Tibial nerve (tissue), 4 donors: ENCODE results near the gene KCNQ4. TPM values are rescaled to one million over a fixed set of nuclear protein-coding genes. Genes with fewer than 3 reads are reported as not detected.
A peak's percentile ranks its signal among the peaks of the same experiment; 100 is the strongest.

Experiments used
- DNase-seq, 2 donors: peaks; one replicate each; pipeline ENCODE4 v3.0.0-alpha.2; 2019; ENCODE audit warnings: low spot score in 2 of 2
- H3K27ac ChIP-seq, 4 donors: fragments of 200-600 bp; sonication (generic) in 3 of 4; one replicate each; pipeline ENCODE4 v1.5.1; 2017 to 2019; ENCODE audit warnings: mild to moderate bottlenecking in 1 of 4
- H3K27me3 ChIP-seq, 2 donors: fragments of 200-600 bp; sonication (generic) in 1 of 2; one replicate each; pipeline versions ENCODE4 v1.5.1 to v1.6.0; 2017 to 2019
- H3K36me3 ChIP-seq, 3 donors: fragments of 200-600 bp; sonication (generic); one replicate each; pipeline ENCODE4 v1.5.1; 2018 to 2019
- H3K4me1 ChIP-seq, 4 donors: fragments of 200-600 bp; sonication (generic) in 3 of 4; one replicate each; pipeline ENCODE4 v1.5.1; 2017 to 2019
- H3K4me3 ChIP-seq, 4 donors: fragments of 200-600 bp; sonication (generic) in 3 of 4; one replicate each; pipeline ENCODE4 v1.5.1; 2017 to 2019; ENCODE audit warnings: mild to moderate bottlenecking in 1 of 4, moderate library complexity in 1 of 4
- H3K9me3 ChIP-seq, 4 donors: fragments of 200-600 bp; sonication (generic) in 3 of 4; one replicate each; pipeline ENCODE4 v1.5.1; 2017 to 2019
- CTCF ChIP-seq, 5 experiments: fragments of 200-600 bp in 3 of 5; fragments of 450-650 bp in 2 of 5; sonication (generic) in 3 of 5; IDR thresholded peaks; one replicate each; pipeline ENCODE4 v1.5.1; 2016 to 2019; ENCODE audit warnings: antibody characterized with exemption in 5 of 5, mild to moderate bottlenecking in 3 of 5, moderate library complexity in 2 of 5
- EP300 ChIP-seq, 2 donors: sonication (generic); formaldehyde crosslinking; IDR thresholded peaks; one replicate each; pipeline ENCODE4 v1.6.1; 2017; ENCODE audit warnings: antibody characterized with exemption in 2 of 2, mild to moderate bottlenecking in 1 of 2
- POLR2A ChIP-seq, 2 donors: fragments of 450-650 bp; IDR thresholded peaks; one replicate each; pipeline ENCODE4 v1.6.1; 2017; ENCODE audit warnings: antibody characterized with exemption in 2 of 2, mild to moderate bottlenecking in 2 of 2, moderate library complexity in 2 of 2
- WGBS, 2 donors: methylation state at CpG; one replicate each; pipeline ENCODE4 v1.1.5; 2018; 5-methylcytosine and 5-hydroxymethylcytosine counted together
- total RNA-seq, 4 donors: library from RNA; depleted of rRNA; stranded (reverse); fragments of >200 nt; gene quantifications; one replicate each; pipeline ENCODE4 v1.1.0, GENCODE V29; 2016

Gene KCNQ4
- total RNA-seq, 4 donors from 2014 or later, result 0.22 to 2.1 (median 1.7) TPM

- no peak overlapping the region for H3K4me3 ChIP-seq
- no peaks in the 10 kb centered on the region for H3K27me3 ChIP-seq
- no peaks in the 10 kb centered on the region for H3K9me3 ChIP-seq
- WGBS, 2 donors, result 49 to 52% methylated on average over 6 of the region's 6 CpGs
- H3K27ac ChIP-seq, result no peak overlapping the region
- no peaks in the 10 kb centered on the region for H3K36me3 ChIP-seq
- peaks cover 0 to 4% (median 0%) of the 10 kb centered on the region in 4 donors for H3K4me1 ChIP-seq
- DNase-seq, result peak; percentile 24 to 49
- peak; percentile 53 to 82 (median 70) for TF ChIP-seq CTCF (IDR thresholded peaks at IDR 0.05)
- no peak for TF ChIP-seq POLR2A (IDR thresholded peaks at IDR 0.05)
- no peak for TF ChIP-seq EP300 (IDR thresholded peaks at IDR 0.05)
These were observed 65.1 kb downstream of the KCNQ4 start for GRCh38 chr1:40848530-40849189.

GRCh38 chr1:40849801-40850592 lies 66.4 kb downstream of the KCNQ4 start:
- peaks cover 0 to 4% (median 0%) of the 10 kb centered on the region in 4 donors for H3K4me1 ChIP-seq
- no peaks in the 10 kb centered on the region for H3K27me3 ChIP-seq
- H3K9me3 ChIP-seq, result no peaks in the 10 kb centered on the region
- DNase-seq, result peak; percentile 55 to 72
- H3K4me3 ChIP-seq, result no peak overlapping the region
- H3K36me3 ChIP-seq, result no peaks in the 10 kb centered on the region
- TF ChIP-seq EP300 (IDR thresholded peaks at IDR 0.05) (no peak), CTCF (IDR thresholded peaks at IDR 0.05) (peak; percentile 85 to 91 (median 90))
- H3K27ac ChIP-seq, result no peak overlapping the region
- WGBS, 2 donors, result 22 to 31% methylated on average over 12 of the region's 12 CpGs

GRCh38 chr1:40851643-40852042 lies 68.1 kb downstream of the KCNQ4 start:
- H3K4me3 ChIP-seq, result no peak overlapping the region
- H3K27ac ChIP-seq, result no peak overlapping the region
- DNase-seq, result no peak
- whole genome bisulfite sequencing, 2 donors, result 70 to 75% methylated on average over 6 of the region's 6 CpGs
- no peaks in the 10 kb centered on the region for H3K9me3 ChIP-seq
- H3K4me1 ChIP-seq, result peaks cover 0 to 4% (median 0%) of the 10 kb centered on the region in 4 donors
- no peak for TF ChIP-seq CTCF (IDR thresholded peaks at IDR 0.05)
- H3K36me3 ChIP-seq, result no peaks in the 10 kb centered on the region
- H3K27me3 ChIP-seq, result no peaks in the 10 kb centered on the region

- DNase-seq, result no peak
- Histone ChIP-seq H3K9me3 (no peaks in the 10 kb centered on the region), H3K27me3 (no peaks in the 10 kb centered on the region), H3K4me3 (no peak overlapping the region), H3K4me1 (peaks cover 0 to 4% (median 0%) of the 10 kb centered on the region in 4 donors), H3K27ac (no peak overlapping the region), H3K36me3 (no peaks in the 10 kb centered on the region)
- 73 to 79% methylated on average over 13 of the region's 13 CpGs for WGBS, 2 donors
- no peak for TF ChIP-seq POLR2A (IDR thresholded peaks at IDR 0.05)
- TF ChIP-seq EP300 (IDR thresholded peaks at IDR 0.05), result no peak
- no peak for TF ChIP-seq CTCF (IDR thresholded peaks at IDR 0.05)
These were observed 69.7 kb downstream of the KCNQ4 start for GRCh38 chr1:40853113-40853884.

GRCh38 chr1:40853885-40854170 lies 70.2 kb downstream of the KCNQ4 start:
- Histone ChIP-seq H3K4me1 (peaks cover 0 to 4% (median 0%) of the 10 kb centered on the region in 4 donors), H3K9me3 (no peaks in the 10 kb centered on the region), H3K27me3 (no peaks in the 10 kb centered on the region), H3K36me3 (no peaks in the 10 kb centered on the region), H3K4me3 (no peak overlapping the region), H3K27ac (no peak overlapping the region)
- DNase-seq, result no peak
- WGBS, 2 donors, result 51 to 63% methylated on average over 5 of the region's 5 CpGs
- TF ChIP-seq CTCF (IDR thresholded peaks at IDR 0.05), result no peak
- TF ChIP-seq POLR2A (IDR thresholded peaks at IDR 0.05), result no peak
- no peak for TF ChIP-seq EP300 (IDR thresholded peaks at IDR 0.05)
